COLO668 (cell line): ENCODE data around the gene DAPL1.

Experiments used
- DNase-seq: peaks from one replicate; lab custom pipeline; 2025; ENCODE audit not compliant: unreplicated experiment; lab: John Stamatoyannopoulos, UW

The DAPL1 gene

GRCh38 chr2:158795195-158795924 lies at the start of gene DAPL1:
TSS of gene DAPL1 (plus strand) at chr2:158795317. CDS start at chr2:158795373, 56 bp downstream.
- DNase-seq: peak; percentile 27

- no peak for DNase-seq
Observed at GRCh38 chr2:158745866-158746382, 49.2 kb upstream of the DAPL1 start.

- no peak for DNase-seq
Observed at GRCh38 chr2:158746488-158746887, 48.6 kb upstream of the DAPL1 start.

- no peak for DNase-seq
Observed at GRCh38 chr2:158747281-158747680, 47.8 kb upstream of the DAPL1 start.

GRCh38 chr2:158748926-158749590 lies 46.1 kb upstream of the DAPL1 start:
- DNase-seq: no peak

- DNase-seq: no peak
Observed at GRCh38 chr2:158750458-158751125, 44.5 kb upstream of the DAPL1 start.

GRCh38 chr2:158753641-158754611 lies 41.2 kb upstream of the DAPL1 start:
- DNase-seq: peak; percentile 23

GRCh38 chr2:158755310-158756087 lies 39.6 kb upstream of the DAPL1 start:
- DNase-seq: peak; percentile 14

GRCh38 chr2:158756331-158756730 lies 38.8 kb upstream of the DAPL1 start:
- DNase-seq: no peak

GRCh38 chr2:158756976-158757375 lies 38.1 kb upstream of the DAPL1 start:
- no peak for DNase-seq

GRCh38 chr2:158760887-158761286 lies 34.2 kb upstream of the DAPL1 start:
- no peak for DNase-seq

- no peak for DNase-seq
Observed at GRCh38 chr2:158761621-158762020, 33.5 kb upstream of the DAPL1 start.

- no peak for DNase-seq
Observed at GRCh38 chr2:158762336-158762735, 32.8 kb upstream of the DAPL1 start.

GRCh38 chr2:158766524-158766923 lies 28.6 kb upstream of the DAPL1 start:
- DNase-seq: no peak

- DNase-seq: no peak
Observed at GRCh38 chr2:158772306-158773078, 22.6 kb upstream of the DAPL1 start.

GRCh38 chr2:158773121-158773520 lies 22.0 kb upstream of the DAPL1 start:
- no peak for DNase-seq

- no peak for DNase-seq
Observed at GRCh38 chr2:158774681-158775080, 20.4 kb upstream of the DAPL1 start.

GRCh38 chr2:158775273-158776027 lies 19.7 kb upstream of the DAPL1 start:
- DNase-seq: peak; percentile 14
